COLO829 (cell line): ENCODE results near the gene CCDC92.

Source experiments
- DNase-seq: peaks from one replicate; pipeline ENCODE4 v3.0.0; 2012; ENCODE audit warnings: low spot score

The CCDC92 gene

GRCh38 chr12:123976227-123976826 is 3.7 kb upstream of the CCDC92 start:
- DNase-seq, result no peak

- no peak for DNase-seq
Measured at GRCh38 chr12:123973552-123974341, 1.1 kb upstream of the CCDC92 start.

GRCh38 chr12:123971770-123972456 is 718 bp downstream of the CCDC92 start:
- DNase-seq, result no peak

GRCh38 chr12:123971449-123971769 is 1.2 kb downstream of the CCDC92 start:
- DNase-seq, result no peak

- DNase-seq, result no peak
Measured at GRCh38 chr12:123967121-123967586, 5.5 kb downstream of the CCDC92 start.

GRCh38 chr12:123966596-123966995 is 6.0 kb downstream of the CCDC92 start:
- no peak for DNase-seq

- no peak for DNase-seq
Measured at GRCh38 chr12:123965382-123965781, 7.2 kb downstream of the CCDC92 start.

GRCh38 chr12:123963821-123964220 is 8.8 kb downstream of the CCDC92 start:
- DNase-seq, result no peak

GRCh38 chr12:123962513-123962912 is 10.1 kb downstream of the CCDC92 start:
- no peak for DNase-seq

GRCh38 chr12:123961585-123962345 is 10.9 kb downstream of the CCDC92 start:
- no peak for DNase-seq

GRCh38 chr12:123960856-123961255 is 11.8 kb downstream of the CCDC92 start:
- no peak for DNase-seq

- no peak for DNase-seq
Measured at GRCh38 chr12:123960029-123960735, 12.4 kb downstream of the CCDC92 start.

- DNase-seq, result no peak
Measured at GRCh38 chr12:123958876-123959275, 13.8 kb downstream of the CCDC92 start.

GRCh38 chr12:123958462-123958861 is 14.2 kb downstream of the CCDC92 start:
- no peak for DNase-seq

- no peak for DNase-seq
Measured at GRCh38 chr12:123957196-123957595, 15.4 kb downstream of the CCDC92 start.

- DNase-seq, result no peak
Measured at GRCh38 chr12:123956249-123956648, 16.4 kb downstream of the CCDC92 start.

GRCh38 chr12:123954647-123955350 is 17.8 kb downstream of the CCDC92 start:
- no peak for DNase-seq

GRCh38 chr12:123952037-123952436 is 20.6 kb downstream of the CCDC92 start:
- no peak for DNase-seq

- DNase-seq, result no peak
Measured at GRCh38 chr12:123951467-123951866, 21.2 kb downstream of the CCDC92 start.

- no peak for DNase-seq
Measured at GRCh38 chr12:123950476-123951349, 21.9 kb downstream of the CCDC92 start.
